Vein endothelial cell (primary cell): ENCODE measurements around the gene LCA5. TPM values are rescaled to one million over a fixed set of nuclear protein-coding genes. Genes with fewer than 3 reads are reported as not detected.

Experiments used
- small RNA-seq: library from RNA; depleted of rRNA; stranded (forward); fragments of <200 nt; gene quantifications from one replicate; pipeline ENCODE3, GENCODE V24; 2012
- total RNA-seq: library from RNA; depleted of rRNA; stranded (reverse); fragments of >200 nt; gene quantifications from 2 replicates; pipeline ENCODE4 v1.2.3, GENCODE V29; 2012

The LCA5 gene
- total RNA-seq, result 2.9 and 5.5 TPM in 2 replicates

GRCh38 chr6:79536954-79537747 is at the start of gene LCA5:
TSS of gene LCA5 (minus strand) at chr6:79537430. CDS start at chr6:79518894, 18,536 bp downstream.

Small RNA genes within 50 kb of the gene (small RNA-seq; reads per million reads assigned to genes)
- 0.08 reads per million for gene DBIP1

Other genes starting within 250 kb of the LCA5 start
- 26.5 and 33.1 TPM in 2 replicates for gene SH3BGRL2, start 93.9 kb upstream of the LCA5 start, total RNA-seq